ES-I3 (cell line): ENCODE data around the gene TNRC6A.

Experiments used
- H3K36me3 ChIP-seq: 2 replicates; pipeline ENCODE4 v1.6.1; 2013; ENCODE audit warnings: mild to moderate bottlenecking, low read length, control low read depth, moderate library complexity; ENCODE audit not compliant: insufficient read depth
- H3K4me1 ChIP-seq: 2 replicates; pipeline ENCODE4 v1.6.1; 2013; ENCODE audit warnings: mild to moderate bottlenecking, control low read depth, low read length; ENCODE audit not compliant: insufficient read depth
- H3K9ac ChIP-seq: 2 replicates; pipeline ENCODE4 v1.6.1; 2013; ENCODE audit warnings: low read depth, mild to moderate bottlenecking, low read length, moderate library complexity
- H3K9me3 ChIP-seq: 2 replicates; pipeline ENCODE4 v1.6.1; 2013; ENCODE audit warnings: mild to moderate bottlenecking, low read length, moderate library complexity; ENCODE audit not compliant: control insufficient read depth, insufficient read depth

The TNRC6A gene

DNA sequence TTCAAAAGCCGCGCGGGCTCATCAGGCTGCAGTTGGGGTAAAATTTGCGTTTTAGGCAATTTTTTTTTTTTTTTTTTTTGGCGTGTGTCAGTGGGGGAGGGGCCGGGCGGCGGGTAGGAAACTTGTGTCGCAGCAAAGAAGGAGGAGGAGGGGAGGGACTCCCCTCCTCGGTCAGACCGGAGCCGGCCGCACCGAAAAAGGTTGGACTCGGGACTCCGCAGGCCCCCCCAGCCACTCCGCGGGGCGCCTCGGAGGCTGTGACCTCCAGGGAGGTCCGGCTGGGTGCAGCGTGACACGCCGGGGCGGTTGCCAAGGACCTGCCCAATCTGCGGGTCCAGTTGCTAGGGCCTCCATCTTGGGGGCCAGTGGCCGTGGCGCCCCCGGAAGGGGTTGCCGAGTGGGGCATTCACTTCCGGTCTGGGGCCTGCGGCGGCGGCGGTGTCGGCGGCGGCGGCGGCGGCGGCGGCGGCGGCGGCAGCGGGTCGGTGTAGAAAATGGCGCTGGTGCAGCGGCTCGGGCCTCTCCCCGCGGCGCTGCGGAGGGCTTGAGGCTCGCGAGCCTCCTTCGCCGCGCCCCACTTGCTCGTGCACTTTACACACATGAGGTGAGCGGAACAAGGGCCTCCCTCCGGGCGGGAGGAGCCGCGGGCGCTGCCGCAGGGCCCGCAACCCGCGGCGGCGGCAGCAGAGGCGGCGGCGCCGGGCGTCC, at the start of gene TNRC6A:
Gene TNRC6A (plus strand): TSS at position 409 of the 708 bp plus-strand sequence. CDS start 191 bp downstream, at position 600.
- H3K4me1 ChIP-seq = peaks cover 11% of the 10 kb centered on the region; the same call in 1 of the 2 replicates
- H3K9me3 ChIP-seq = no peaks in the 10 kb centered on the region
- peaks cover 14% of the 10 kb centered on the region; the same call in 1 of the 2 replicates for H3K36me3 ChIP-seq
- H3K9ac ChIP-seq = peak within 1 kb of the TSS; percentile 96

DNA sequence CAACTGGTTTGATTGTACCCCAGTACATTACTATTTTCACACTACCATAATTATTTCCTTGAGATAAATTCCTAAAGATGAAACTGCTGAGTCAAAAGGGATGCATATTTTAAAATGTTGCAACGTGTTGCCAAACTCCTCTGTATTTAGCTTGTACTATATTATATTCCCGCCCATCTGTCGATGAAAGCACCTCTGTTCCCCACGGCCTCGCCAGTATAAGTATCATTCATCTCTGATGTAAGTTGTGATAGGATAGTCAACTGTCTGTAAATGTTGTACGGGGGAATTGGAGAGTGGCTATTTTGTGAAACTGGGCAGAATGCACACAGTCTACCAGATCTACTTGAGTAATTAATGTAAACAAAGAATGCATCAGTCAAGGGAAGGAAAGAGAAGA, 47.7 kb upstream of the TNRC6A start:
- Histone ChIP-seq H3K4me1 (peaks cover 13% of the 10 kb centered on the region), H3K9ac (no peak overlapping the region), H3K36me3 (no peaks in the 10 kb centered on the region), H3K9me3 (no peaks in the 10 kb centered on the region; the same call in 1 of the 2 replicates)

DNA sequence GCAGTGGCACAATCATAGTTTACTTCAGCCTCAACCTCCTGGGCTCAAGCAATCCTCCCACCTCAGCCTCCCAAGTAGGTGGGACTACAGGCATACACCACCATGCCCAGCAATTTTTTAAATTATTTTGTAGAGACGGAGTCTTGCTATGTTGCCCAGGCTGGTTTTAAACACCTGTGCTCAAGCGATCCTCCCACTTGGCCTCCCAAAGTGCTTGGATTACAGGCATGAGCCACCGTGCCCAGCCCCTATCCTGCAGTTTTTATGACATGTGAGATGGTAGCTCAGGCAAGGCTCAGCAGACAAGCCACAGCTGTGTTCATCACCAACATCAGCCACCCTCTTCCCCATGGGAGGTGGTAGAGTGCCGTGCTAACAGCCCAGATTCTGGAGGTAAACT, 46.2 kb upstream of the TNRC6A start:
- no peak overlapping the region for H3K9ac ChIP-seq
- H3K4me1 ChIP-seq = peaks cover 13% of the 10 kb centered on the region
- H3K36me3 ChIP-seq = no peaks in the 10 kb centered on the region
- H3K9me3 ChIP-seq = no peaks in the 10 kb centered on the region; the same call in 1 of the 2 replicates

DNA sequence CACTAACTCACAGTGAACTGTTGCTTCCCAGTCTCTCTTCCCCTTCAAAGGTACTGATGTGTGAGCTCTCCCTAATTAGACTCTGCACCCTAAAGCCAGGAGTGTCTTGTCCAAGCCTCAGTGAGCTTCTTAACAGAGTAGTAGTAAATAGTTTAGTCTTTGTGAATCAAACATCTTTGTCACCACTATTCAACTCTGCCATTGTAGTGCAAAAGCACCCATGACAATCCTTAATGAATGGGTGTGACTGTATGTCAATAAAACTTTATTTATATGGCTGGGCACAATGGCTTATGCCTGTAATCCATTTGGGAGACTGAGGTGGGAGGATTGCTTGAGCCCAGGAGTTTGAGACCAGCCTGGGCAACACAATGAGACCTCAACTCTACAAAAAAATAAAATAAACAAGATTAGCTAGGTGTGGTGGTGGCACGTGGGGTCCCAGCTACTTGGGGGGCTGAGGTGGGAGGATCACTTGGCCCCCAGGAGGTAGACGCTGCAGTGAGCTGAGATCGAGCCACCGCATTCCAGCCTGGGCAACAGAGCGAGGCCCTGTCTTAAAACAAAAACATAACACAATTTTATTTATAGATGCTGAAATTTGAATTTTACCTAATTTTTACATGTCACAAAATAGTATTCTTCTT, 45.5 kb upstream of the TNRC6A start:
- Histone ChIP-seq H3K9ac (no peak overlapping the region), H3K9me3 (no peaks in the 10 kb centered on the region; the same call in 1 of the 2 replicates), H3K4me1 (peaks cover 13% of the 10 kb centered on the region), H3K36me3 (no peaks in the 10 kb centered on the region)

DNA sequence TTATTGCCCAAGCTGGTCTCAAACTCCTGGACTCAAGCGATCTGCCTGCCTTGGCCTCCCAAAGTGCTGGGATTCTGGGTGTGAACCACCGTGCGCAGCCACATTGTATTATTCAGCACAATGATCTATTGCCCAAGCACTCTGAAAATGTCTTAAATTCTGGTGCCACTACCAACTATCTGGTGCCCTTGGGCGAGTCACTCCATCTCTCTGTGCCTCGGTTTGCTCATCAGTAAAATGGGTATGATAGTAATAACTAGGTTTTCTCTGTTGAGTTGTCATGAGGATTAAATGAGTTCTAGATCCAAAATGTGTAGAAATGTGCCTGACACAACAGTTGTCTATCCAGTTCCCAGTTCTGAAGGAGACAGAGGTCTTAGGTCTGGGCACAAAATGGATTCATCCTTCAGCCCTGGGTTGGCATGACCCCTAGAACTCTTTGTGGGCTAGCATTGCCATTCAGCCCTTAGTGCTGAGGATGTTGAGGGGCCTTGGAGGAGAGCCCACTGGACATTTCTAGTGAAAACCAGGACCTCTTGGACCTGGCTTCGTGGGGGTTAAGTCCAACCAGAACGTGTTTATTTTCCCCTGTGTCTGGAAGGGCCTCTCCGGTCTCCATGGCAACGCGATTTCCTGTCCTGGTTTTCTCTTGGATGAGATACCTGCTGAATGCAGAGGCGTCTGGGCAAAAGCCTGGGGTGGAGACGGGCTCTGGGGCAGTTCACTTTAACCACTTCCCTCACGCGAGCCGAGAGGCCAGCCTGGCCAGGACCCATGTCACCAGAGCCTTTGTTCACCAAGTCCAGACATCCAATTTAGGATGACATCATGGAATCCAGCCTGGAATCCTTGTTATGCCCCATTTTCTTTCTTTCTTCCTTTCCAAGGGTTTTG, 43.7 kb upstream of the TNRC6A start:
- Histone ChIP-seq H3K36me3 (no peaks in the 10 kb centered on the region), H3K9me3 (no peaks in the 10 kb centered on the region; the same call in 1 of the 2 replicates), H3K4me1 (peaks cover 13% of the 10 kb centered on the region), H3K9ac (no peak overlapping the region)

DNA sequence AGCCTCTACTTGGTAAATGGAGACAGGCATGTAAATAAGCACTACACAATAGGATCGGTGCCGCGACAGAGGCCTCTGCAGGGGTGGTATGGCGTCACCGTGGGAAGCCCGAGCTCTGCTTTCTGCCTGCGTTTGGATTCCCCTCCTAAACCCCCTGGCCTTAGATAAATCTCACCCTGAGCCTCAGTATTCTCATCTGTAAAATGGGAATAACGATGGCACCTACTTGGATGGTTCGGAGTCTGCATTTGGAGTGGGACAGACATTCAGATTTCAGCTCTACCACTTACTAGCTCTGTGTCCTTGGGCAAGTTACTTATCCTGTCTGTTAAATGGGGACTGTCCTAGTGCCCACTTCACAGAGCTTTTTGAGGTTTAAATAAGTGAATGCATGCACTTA, 42.8 kb upstream of the TNRC6A start:
- Histone ChIP-seq H3K9me3 (no peaks in the 10 kb centered on the region; the same call in 1 of the 2 replicates), H3K4me1 (peaks cover 13% of the 10 kb centered on the region), H3K36me3 (no peaks in the 10 kb centered on the region), H3K9ac (no peak overlapping the region)

DNA sequence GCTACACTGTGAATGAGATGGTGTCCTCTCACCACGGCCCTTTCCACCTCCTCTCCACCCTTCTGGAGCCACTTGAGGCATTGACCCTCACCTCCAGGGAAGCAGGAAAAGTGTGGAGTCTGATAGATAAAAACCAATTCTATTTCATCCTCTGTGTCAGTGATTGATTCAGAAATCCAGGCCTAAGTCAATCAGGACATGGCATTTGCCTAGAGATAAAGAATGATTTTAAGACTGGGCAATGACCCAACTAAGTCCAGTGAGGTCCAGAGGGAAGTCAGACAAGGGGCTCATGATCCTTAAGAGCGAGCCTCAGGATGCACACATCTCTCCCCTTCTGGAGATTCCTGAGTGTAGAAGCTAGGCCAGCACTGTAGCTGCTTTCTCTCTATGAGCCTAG, 41.1 kb upstream of the TNRC6A start:
- Histone ChIP-seq H3K36me3 (no peaks in the 10 kb centered on the region), H3K4me1 (peaks cover 13% of the 10 kb centered on the region), H3K9me3 (no peaks in the 10 kb centered on the region; the same call in 1 of the 2 replicates), H3K9ac (no peak overlapping the region)

DNA sequence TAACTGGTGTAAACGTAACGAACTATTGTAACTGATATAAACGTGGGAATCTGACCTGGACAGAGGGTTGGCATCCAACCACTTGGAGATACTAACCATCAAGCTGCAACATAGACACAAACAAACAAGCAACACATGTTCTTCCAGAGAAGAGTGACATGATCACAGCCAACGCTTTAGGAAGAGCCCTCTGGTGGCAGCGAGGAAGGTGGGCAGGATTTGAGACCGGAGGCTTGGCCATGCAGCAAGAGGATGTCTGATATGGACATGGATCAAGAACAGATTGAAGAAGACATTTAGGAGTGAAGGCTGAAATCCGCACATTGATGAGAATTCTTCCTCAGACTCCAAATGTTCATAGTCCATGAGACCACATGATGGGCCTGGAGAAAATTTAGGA, 40.3 kb upstream of the TNRC6A start:
- Histone ChIP-seq H3K9me3 (no peaks in the 10 kb centered on the region; the same call in 1 of the 2 replicates), H3K4me1 (peaks cover 8% of the 10 kb centered on the region), H3K9ac (no peak overlapping the region), H3K36me3 (no peaks in the 10 kb centered on the region)

DNA sequence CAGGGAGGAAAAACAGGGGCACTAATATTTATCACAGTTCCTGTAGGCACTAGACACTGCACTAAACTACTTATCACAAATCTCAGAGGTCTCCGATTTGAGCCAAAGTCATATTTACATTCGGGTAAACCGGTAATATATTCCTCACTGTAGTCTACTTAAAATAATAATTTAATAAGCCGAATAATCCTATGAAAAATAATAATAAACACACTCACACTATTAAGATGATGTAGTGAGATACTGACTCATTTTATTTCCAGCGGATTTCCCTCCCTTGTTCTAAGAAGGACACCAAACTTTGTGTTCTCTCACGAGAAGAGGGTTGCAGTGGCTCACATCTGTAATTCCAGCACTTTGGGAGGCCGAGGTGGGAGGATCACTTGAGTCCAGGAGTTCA, 36.6 kb upstream of the TNRC6A start:
- Histone ChIP-seq H3K9me3 (no peaks in the 10 kb centered on the region), H3K4me1 (no peaks in the 10 kb centered on the region), H3K9ac (no peak overlapping the region), H3K36me3 (no peaks in the 10 kb centered on the region)

DNA sequence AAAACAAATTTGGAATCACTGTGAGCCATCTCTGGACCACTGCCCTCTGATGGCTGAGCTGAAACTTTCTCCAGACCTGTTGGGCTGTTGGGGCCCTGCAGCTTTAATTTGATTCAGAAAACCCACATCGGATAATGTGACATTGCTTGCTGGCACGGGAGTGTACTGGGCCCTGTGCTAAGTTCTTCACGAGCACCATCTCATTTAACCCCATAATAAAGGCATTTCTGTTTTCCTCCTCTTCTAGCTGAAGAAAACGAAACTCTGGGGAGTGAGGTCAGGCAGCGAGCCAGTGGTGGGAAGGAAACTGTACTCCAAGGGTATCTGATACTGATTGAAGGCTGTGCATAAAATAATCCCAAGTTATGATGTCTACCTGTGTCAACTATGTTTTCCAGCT, 34.5 kb upstream of the TNRC6A start:
- H3K4me1 ChIP-seq = no peaks in the 10 kb centered on the region
- H3K9ac ChIP-seq = no peak overlapping the region
- H3K9me3 ChIP-seq = no peaks in the 10 kb centered on the region
- H3K36me3 ChIP-seq = no peaks in the 10 kb centered on the region

DNA sequence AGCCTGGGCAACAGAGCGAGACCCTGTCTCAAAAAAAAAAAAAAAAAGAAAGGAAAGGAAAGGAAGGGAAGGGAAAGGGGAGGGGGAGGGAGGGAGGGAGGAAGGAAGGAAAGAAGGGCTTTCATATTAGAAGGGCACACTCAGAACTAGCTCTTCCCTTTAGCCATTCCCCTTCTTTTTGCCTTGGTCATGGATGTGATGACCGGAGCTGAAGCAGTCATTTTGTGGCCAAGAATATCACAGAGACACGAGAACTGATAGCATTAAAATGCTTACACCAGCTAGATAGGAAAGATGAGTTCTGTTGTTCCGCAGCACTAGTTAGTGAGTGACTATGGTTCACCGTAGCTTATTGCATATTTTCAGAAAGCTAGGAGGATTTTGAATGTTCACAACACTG, 32.8 kb upstream of the TNRC6A start:
- no peak overlapping the region for H3K9ac ChIP-seq
- H3K9me3 ChIP-seq = no peaks in the 10 kb centered on the region
- H3K4me1 ChIP-seq = peaks cover 12% of the 10 kb centered on the region
- H3K36me3 ChIP-seq = no peaks in the 10 kb centered on the region

DNA sequence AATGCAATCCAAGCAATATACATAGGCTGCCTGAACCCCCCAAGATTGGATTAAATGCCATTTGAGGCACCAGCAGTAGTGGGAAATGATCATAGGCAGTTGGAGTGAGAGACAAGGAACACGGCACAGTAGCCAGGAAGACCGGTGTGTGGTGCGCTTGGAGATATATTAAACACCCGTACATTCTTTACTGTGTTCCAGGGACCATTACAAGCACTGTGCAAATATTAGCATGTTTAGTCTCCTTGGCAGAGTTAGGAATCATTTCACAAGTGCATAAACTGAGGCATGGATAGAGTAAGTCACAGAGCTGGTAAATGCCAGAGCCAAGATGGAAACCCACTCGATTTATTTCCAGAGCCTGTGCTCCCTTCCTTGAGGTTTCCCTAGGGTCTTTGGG, 31.1 kb upstream of the TNRC6A start:
- Histone ChIP-seq H3K9me3 (no peaks in the 10 kb centered on the region), H3K36me3 (no peaks in the 10 kb centered on the region), H3K9ac (no peak overlapping the region), H3K4me1 (peaks cover 15% of the 10 kb centered on the region)

DNA sequence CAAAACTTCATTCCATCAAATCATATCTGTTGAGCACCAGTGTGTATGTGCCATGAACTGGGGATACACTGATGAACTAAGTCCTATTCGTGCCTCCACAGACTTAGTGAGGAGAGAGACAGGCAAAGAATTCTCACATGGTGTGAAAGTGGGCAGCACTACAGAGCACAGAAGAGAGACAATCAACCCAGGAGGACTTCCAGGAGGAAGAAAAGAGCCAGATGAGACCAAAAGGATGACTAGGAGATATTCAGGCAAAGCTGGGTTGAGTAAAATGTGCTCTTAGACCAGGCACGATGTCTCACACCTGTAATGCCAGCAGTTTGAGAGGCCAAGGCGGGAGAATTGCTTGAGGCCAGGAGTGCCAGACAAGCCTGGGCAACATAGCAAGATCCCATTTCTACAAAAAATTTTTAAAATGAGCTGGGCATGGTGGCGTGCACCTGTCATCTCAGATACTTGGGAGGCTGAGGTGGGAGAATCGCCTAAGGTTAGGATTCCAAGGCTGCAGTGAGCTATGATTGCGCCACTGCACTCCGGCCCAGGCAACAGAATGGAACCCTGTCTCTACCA, 30.2 kb upstream of the TNRC6A start:
- Histone ChIP-seq H3K36me3 (no peaks in the 10 kb centered on the region), H3K4me1 (peaks cover 15% of the 10 kb centered on the region), H3K9me3 (no peaks in the 10 kb centered on the region), H3K9ac (no peak overlapping the region)
